ENCODE results near the gene LILRB5.
"Not testable (repeated sequence)": the region's sequence is repeated elsewhere in the genome, so short reads cannot be mapped to it uniquely, and the experiment has no call there.

Gene LILRB5

DNA sequence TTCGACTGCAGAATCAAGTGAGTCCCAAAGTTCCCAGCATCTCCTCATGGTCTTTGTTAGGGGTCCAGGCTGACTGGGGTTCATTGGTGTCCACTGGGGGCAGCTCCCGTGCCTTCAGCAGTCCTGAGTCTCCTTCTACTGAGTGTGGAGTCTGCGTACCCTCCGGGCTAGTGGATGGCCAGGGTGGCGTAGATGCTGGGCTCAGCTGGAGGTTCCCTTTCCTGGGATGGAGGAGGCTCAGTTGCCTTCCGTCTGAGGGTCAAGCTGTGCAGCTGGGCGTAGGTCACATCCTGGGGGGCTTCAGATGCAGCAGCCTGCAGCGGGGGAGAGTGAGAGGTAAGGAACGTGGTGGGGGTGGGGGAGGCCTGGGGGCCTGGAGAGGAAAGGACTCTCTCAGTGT, 17.4 kb upstream of the LILRB5 start:
- DNase-seq: not testable (repeated sequence)

DNA sequence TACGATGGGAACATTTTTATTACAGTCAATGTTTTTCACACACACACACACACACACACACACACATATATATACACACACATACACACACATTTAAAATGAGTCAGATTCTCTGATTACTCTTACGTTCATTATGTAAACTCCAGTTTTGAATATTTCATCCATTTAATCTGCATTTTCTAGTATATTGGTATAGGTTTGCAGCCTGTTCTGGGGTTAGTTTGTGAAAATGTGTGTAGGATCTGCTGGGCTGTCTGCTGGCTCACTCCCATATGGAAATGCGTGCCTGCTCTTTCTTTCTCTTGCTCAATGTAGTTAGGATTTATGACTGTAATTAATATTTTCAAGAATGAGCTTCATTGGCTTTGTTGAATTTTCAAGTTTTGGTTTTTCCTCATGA, 16.7 kb upstream of the LILRB5 start:
- DNase-seq: no peak

DNA sequence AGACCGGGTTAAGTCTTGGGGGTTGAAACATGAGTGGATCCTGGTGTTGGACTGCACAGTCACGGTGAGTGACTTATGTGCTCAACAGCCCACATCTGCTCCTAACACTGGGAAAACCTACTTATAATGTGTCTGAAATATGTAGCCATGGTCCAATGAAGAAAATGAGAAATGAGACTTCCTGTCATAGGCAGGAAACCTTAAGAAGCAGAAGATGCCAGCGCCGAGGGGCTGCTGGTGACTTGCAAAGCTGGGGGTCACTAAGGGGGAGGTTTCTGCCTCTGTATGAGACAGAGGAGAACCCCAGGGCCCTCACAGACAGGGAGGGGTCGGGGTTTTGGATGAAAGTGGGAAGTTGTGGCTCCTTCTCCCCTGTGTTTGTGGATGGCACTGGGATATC, 15.1 kb upstream of the LILRB5 start:
- DNase-seq: not testable (repeated sequence)

DNA sequence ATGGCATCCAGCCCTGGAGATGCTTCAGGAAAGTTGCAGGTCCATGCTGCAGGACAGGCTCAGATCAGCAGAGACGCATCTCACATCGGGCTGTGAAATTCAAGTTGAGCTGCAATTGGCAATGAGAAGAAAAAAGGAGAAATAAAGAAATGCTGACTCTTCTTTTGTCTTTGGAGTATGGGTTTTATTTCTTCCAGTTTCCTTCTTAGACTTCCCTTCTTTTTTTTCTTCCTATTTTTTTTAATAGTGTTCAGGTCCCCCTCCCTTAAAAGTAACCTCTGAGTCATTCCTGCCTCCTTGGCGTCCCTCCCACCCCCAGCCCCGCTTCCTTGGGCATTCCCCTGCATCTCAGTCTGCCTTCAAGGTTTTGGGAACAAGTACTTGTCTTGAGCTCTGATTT, 14.5 kb upstream of the LILRB5 start:
- DNase-seq: not testable (repeated sequence)

DNA sequence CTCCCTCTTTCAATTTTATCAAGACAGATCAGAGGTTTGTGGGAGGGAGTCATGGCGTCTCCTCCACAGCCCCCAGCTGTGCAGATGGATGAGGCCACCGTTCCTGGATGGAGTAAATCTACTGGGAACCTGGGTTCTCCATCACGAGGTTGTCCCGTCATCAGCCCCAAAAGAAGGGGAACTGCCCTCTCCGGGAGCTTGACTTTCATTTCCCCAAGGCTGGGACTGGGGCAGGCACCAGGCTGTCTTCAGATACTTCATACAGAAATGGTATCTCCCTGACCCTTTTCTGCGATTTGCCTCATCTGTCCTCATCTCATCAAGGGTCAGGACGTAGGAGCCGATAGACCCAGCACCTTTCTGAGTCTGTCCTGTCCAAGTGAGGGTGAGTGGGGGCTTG, 14.0 kb upstream of the LILRB5 start:
- no peak for DNase-seq

DNA sequence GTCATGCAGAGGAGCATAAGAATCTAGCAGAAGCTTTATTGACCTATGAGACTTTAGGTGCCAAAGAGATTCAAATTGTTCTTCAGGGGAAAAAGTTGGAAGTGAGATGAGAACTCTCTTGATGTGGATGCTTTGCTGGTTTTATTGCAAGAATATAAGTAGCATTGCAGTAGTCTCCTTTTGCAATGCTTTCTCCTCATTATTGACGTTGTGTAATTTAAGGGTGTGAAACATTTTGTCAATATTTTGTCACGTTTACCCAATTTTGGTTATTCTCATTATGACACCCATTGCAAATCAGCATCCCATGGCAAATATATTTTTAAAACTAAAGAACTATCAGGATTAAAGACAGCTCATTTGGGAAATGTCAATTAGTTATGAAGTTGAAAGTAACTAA, 11.9 kb upstream of the LILRB5 start:
- DNase-seq: no peak

DNA sequence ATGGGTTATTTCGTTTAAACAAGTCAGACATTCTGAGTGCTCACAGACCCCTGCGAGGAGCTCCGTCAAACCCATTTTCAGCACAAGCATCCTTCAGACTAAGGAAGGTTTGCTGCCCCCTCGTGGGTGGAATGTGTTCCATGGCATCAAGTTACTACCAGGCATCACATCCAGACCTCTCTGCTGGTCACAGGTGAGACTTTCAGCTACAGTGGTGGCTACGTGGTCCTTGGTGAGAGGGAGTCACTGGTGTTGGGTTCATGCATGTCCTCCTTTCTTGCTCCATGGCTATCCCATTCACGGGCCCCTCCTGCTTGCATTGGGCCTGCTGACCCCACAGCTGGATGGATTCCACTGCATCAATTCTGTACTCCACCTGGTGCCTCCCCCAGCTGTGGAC, 9.1 kb upstream of the LILRB5 start:
- peak; percentile 52 to 69 for DNase-seq

DNA sequence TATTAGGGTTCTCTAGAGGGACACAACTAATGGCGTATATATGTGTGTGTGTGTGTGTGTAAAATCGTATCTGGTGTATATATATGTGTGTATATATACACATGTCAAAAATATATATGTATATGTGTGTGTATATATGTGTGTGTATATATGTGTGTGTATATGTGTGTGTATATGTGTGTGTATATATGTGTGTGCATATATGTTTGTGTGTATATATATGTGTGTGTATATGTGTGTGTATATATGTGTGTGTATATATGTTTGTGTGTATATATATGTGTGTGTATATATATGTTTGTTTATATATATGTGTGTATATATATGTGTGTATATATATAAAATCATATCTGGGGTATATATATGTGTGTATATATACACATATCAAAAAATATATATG, 5.4 kb upstream of the LILRB5 start:
- DNase-seq: no peak

DNA sequence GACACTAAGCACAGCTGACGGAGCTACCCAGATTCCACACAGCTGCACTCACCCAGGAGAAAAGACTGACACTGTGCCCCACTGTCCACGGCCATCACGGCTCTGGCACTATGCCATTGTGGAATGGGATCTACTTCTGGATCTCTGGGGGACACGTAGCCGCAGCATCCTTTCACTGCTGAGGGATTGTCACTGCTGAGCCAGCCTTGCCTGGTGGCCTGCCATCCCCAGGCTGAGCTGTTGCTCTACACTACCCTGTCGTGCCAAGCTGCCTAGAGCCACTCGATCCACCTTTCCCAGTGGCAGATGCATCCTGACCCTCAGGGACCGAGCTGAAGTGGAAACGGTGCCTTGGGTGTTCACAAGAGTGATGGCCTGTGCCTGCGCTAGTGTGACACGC, 5.0 kb upstream of the LILRB5 start:
- DNase-seq: no peak

DNA sequence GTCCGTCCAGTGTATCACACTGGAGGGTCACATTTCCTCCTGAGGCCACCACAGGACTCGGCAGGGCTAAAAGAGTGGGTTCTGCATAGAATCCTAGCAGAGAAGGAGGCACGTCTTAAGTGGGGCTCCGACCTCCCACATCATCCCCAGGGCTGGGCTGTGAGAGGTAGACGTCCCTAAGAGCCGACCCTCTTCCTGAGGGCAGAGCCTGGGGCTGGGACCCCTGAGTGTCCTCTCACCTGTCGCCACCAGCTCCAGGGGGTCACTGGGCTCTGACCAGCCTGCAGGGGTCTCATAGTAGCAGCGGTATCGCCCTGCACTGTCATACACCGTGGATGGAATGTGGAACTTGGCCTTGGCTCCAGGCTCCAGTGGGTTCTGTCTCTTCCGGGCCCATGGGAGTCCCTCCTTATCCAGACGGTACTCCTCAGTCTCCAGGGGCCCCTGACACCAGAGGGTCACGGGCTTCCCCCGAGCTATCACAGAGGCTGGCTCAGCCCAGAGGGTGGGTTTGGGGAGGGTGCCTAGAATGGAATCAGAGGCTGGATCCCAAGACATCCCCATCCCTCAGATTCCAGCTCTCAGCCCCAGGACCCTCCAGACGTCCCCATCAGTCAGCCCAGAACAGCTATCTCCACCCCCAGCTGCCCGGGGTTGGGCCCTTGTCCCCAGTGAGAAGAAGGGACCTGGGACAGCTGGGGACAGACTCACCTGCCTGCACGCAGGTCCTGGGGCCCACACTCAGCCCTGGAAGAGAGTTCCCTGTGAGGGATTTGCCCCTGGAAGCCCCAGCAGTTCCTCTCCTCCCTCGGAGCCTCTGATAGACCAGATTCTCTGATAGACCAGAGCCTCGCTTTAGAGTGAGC, 590 bp downstream of the LILRB5 start:
- no peak for DNase-seq

DNA sequence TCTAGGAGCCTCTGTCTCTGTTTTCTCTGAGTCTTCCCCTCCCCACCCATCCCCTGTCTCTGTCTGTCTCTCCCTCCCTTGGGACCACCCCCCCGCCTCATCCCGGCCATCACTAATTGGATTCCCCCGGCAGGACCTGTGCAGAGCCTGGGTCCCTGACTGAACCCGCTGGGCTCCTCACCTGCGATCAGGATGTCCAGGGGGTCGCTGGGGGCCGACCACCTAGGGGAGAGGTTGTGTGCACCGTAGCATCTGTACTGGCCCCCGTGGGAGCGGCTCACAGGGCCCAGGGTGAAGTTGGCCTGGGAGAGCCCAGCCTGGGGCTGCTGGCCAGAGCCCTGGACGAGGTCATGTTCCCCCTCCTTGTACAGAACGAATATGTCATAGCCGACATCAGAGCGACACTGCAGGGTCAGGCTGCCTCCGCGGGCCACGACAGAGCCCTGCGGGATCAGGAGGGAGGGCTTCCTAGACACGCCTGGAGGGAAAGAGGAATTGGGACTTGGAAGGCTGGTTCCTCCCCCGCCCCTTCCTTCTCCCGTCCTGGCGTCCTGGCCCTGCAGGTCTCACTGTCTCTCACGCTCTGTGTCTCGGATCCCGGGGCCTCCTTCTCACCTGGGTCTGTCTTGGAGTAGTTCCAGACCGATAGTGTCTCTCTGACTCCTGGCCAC, 1.8 kb downstream of the LILRB5 start:
- DNase-seq: no peak

DNA sequence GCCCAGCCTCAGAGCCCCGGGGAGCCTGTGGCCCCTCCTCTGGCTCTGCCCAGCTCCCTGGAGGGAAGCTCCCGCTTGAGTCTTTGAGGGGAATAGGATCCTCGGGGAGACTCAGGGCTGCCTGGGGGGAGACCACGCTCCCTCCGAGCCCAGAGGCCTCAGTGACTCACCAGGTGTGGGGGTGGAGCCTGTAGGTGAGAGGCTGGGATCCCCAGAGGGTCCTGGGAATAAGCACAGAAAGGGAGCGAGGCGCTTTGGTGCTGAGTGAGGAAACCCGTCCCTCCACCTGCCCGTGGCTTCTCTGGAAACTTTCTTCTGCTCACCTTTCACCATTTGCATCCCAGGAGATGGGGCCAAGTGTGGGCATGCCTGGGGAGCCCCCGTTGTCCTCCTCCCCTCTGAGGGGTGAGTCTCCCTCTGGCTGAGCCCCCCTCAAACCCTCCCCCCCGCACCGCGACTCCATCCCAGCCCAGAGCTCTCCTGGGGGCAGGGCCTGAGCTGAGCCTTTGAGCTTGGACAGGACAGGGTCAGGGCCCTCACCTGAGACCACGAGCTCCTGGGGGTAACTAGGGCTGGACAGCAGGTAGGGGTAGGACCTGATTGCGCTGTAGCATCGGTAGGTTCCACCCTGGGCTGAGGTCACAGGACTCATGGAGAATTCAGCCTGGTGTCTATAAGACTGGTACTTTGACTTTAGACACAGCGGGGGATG, 2.7 kb downstream of the LILRB5 start:
- no peak for DNase-seq

DNA sequence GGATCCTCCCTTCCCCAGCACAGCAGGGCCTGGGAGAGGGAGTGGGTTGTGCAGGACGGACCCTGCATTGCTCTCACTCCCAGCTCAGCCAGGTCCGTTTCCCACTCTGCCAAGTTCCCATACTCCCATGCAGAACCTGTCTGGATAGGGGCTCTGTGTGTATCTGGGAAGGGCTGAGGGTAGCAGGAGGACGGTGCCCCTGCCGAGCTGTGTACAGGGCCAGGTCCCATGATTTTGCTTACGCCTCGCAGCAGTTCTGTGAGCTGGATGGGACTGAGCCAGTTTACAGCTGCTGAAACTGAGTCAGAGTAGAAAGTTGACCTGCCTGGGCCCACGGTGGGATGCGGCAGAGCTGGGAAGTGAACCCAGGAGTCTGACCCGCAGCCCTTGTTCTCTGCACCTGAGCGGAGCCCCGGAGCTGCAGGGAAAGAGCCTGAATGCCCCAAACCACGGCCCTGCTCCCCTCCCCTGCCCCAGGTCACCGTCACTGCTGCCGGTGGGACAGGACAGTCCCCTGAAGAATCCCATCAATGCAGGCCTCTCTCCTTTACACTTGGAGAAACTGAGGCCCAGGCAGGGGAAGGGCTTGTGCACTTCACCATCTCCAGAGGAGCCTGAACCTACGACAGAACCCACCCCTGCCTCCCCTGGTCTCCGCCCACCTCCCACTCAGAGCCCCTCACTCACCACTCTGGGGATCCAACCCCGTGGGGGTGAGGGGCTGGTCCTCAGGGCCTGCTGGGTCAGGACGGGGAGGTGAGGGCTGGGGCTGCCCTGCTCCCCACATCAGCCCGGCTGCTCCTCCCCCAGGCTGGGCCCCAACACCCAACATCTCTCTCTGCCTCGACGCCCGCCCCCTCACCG, 3.5 kb downstream of the LILRB5 start:
- DNase-seq: no peak

DNA sequence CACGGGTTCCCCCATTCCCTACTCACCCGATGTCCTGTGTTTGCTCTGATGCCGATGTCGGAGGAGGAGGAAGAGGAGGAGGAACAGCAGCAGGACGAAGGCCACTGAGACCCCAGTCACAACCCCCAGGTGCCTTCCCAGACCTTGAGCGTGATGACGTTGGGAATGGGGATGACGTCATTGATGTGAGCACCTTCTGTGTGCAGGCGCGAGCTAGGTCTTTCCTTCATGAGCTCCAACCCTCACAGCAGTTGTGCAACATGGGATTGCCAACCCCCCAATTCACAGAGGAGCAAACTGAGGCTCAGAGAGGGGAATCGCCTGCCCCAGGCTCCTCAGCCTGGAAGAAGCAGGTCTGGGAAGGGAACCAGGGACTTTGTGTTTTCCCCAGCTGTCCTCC, 4.2 kb downstream of the LILRB5 start:
- DNase-seq: no peak

DNA sequence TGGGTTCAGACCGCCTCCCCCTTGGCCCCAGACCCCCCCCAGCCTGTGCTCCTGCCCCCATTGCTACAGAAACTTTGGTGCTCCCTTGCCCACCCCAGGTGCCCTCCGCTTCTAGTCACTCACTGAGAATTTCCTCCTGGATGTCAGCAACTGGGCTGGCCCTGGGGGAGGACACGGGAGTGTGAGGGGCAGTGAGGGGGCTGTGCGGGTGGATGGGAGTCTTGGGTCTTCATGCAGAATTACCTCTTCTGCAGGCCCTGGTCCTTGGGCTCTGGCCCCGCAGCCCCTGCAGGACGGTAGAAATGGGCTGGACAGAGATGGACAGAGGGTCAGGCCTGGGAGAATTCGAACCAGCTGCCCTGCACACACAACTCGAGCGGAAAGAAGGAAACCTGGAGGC, 4.8 kb downstream of the LILRB5 start:
- DNase-seq: no peak

DNA sequence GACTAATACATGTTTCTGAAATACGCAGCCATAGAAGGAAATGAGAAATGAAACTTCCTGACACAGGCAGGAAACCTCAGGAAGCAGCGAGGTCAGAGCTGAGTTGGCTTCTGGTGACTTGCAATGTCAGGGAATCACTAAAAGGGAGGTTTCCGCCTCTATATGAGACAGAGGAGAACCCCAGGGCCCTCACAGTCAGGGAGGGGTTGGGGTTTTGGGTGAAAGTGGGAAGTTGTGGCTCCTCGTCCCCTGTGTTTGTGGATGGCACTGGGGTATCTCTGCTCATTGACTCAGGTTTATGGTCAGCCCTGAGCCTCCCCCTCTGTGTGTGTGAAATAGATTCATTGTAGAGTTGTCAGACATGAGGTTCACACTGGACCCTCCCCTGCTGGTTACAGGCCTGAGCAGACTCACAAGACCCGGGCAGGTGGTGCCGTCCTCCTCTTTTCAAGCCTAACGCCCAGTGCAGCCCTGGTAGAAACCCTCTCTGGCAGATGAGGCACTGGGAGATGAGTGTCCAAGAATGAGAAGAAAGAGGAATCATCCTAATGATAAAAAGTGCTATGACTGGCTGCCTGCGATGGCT, 9.0 kb downstream of the LILRB5 start:
- peak in 1 of 2 experiments; percentile 11 for DNase-seq

DNA sequence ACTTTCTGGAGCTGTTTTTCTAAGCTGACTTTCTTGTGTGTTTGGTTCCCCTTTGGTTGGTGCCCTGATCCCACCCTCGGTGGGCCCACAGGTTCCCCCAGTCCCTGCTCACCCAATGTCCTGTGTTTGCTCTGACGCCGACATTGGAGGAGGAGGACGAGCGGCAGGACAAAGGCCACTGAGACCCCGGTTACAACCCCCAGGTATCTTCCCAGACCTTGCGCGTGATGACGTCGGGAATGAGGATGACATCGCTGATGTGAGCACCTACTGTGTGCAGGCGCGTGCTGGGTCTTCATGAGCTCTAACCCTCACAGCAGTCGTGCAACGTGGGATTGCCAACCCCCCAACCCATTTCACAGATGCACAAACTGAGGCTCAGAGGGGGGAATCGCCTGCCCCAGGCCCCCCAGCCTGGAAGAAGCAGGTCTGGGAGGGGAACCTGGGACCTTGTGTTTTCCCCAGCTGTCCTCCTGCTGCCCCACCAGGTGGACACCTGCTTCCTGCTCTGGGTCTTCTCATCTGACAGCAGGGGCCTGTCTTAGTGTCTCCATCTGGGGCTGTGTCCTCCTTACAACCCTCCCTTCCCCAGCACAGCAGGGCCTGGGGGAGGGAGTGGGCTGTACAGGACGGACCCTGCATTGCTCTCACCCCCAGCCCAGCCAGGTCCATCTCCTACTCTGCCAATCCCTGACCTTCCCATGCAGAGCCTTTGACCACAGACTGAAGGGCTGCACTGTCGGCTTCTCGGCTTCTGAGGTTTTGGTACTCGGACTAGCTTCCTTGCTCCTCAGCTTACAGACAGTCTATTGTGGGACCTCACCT, 9.8 kb downstream of the LILRB5 start:
- no peak for DNase-seq

DNA sequence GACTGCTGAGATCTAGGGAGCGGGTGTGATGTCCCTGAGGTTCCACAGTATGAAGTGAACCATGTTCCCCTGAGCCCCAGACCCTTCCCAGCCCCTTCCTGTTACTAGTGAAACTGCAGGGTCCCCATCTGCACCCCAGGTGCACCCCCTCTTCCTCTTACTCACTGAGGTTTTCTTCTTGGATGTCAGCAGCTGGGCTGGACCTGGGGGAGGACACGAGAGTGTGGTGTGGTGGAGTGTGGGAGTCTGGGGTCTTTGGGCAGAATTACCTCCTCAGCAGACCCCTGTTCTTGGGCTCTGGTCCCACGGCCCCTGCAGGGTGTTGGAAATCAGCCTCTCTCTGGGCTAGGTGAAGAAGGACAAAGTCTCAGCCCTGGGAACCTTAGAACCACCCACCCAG, 11.1 kb downstream of the LILRB5 start:
- DNase-seq: no peak

DNA sequence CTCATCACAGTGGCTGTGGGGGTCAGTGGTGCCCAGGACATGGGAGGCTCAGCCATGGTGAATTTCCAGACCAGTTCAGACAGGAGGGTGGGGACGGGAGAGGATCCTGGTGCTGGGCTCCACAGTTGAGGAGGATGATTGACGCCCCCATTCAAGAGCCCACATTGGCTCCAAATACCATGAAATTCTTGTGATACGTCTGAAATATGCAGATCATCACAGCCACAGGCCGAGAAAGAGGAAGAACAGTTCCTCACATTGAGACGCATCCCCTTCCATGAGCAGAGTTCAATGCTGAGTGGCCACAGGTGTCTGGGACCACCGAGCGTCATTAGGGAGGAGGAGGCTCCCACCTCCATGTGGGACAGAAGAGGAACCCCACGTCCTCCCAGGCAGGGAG, 13.3 kb downstream of the LILRB5 start:
- not testable (repeated sequence) for DNase-seq

DNA sequence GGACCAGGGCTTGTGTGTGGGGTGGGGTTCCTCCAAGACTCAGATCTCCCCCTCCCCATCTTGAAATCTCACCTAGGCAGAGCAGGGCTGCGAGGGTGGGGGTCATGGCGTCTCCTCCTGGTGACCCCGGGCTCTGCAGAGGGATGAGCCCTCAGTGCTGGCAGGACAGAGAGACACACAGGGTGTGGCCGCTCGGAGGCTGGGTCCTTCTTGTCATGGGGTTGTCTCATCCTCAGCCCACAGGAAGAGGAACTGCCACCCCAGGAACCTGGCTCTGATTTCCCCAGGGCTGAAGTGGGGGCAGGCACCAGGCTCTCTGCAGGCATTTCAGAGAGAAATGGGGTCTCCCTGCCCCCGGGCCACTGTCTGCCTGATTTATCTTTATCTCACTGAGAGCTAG, 14.4 kb downstream of the LILRB5 start, which contains the start of gene LILRA6:
Gene LILRA6 (minus strand): TSS at position 145 of the 400 bp plus-strand sequence.
- DNase-seq: not testable (repeated sequence)

DNA sequence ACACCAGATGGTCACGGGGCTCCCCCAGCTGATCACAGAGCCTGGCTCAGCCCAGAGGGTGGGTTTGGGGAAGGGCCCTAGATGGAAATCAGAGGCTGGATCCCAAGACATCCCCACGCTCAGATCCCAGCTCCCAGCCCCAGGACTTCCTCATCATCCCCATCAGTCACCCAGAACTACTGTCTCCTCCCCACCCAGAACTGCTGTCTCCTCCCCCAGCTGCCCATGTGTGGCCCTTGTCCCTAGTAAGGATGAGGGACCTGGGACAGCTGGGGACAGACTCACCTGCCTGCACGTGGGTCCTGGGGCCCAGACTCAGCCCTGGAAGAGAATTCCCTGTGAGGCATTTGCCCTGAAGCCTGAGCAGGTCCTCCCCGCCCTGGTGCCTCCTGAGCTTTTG, 14.8 kb downstream of the LILRB5 start:
- DNase-seq: not testable (repeated sequence)
